ENCODE results near the gene EIF5AL1.

Gene EIF5AL1

GRCh38 chr10:79475877-79476276, 36.5 kb upstream of the EIF5AL1 start:
- H3K36me3 ChIP-seq = no peaks in the 10 kb centered on the region
- H3K9me3 ChIP-seq (ENCODE audit: severe bottlenecking) = peaks cover 5% of the 10 kb centered on the region
- no peak overlapping the region for H3K4me3 ChIP-seq (ENCODE audit: low read depth, low read length)
- TF ChIP-seq CTCF (IDR thresholded peaks at IDR 0.05; ENCODE audit: low read depth, low read length) = no peak
- no peaks in the 10 kb centered on the region for H3K27me3 ChIP-seq (ENCODE audit: insufficient read depth, low read depth, severe bottlenecking)
- DNase-seq = no peak
- H3K27ac ChIP-seq = no peak overlapping the region

- no peak overlapping the region for H3K4me3 ChIP-seq (ENCODE audit: low read depth, low read length)
- no peaks in the 10 kb centered on the region for H3K27me3 ChIP-seq (ENCODE audit: insufficient read depth, low read depth, severe bottlenecking)
- DNase-seq = no peak
- no peak for TF ChIP-seq CTCF (IDR thresholded peaks at IDR 0.05; ENCODE audit: low read depth, low read length)
- H3K9me3 ChIP-seq (ENCODE audit: severe bottlenecking) = peaks cover 6% of the 10 kb centered on the region
- H3K27ac ChIP-seq = no peak overlapping the region
- H3K36me3 ChIP-seq = no peaks in the 10 kb centered on the region
Observed at GRCh38 chr10:79476645-79477044, 35.7 kb upstream of the EIF5AL1 start.

- H3K27me3 ChIP-seq (ENCODE audit: insufficient read depth, low read depth, severe bottlenecking) = no peaks in the 10 kb centered on the region
- no peak for DNase-seq
- no peak overlapping the region for H3K4me3 ChIP-seq (ENCODE audit: low read depth, low read length)
Observed at GRCh38 chr10:79477456-79477855, 34.9 kb upstream of the EIF5AL1 start.

GRCh38 chr10:79479283-79479909, 32.9 kb upstream of the EIF5AL1 start:
- no peak for TF ChIP-seq CTCF (IDR thresholded peaks at IDR 0.05; ENCODE audit: low read depth, low read length)
- Histone ChIP-seq H3K4me3 (ENCODE audit: low read depth, low read length) (no peak overlapping the region), H3K27me3 (ENCODE audit: insufficient read depth, low read depth, severe bottlenecking) (no peaks in the 10 kb centered on the region), H3K9me3 (ENCODE audit: severe bottlenecking) (peaks cover 6% of the 10 kb centered on the region), H3K27ac (no peak overlapping the region), H3K36me3 (no peaks in the 10 kb centered on the region)
- no peak for DNase-seq

More at GRCh38 chr10:79477456-79477855, 34.9 kb upstream of the EIF5AL1 start:
- H3K9me3 ChIP-seq (ENCODE audit: severe bottlenecking) = peaks cover 6% of the 10 kb centered on the region
- no peaks in the 10 kb centered on the region for H3K36me3 ChIP-seq
- TF ChIP-seq CTCF (IDR thresholded peaks at IDR 0.05; ENCODE audit: low read depth, low read length) = no peak
- H3K27ac ChIP-seq = no peak overlapping the region

- Histone ChIP-seq H3K27me3 (ENCODE audit: insufficient read depth, low read depth, severe bottlenecking) (no peaks in the 10 kb centered on the region), H3K9me3 (ENCODE audit: severe bottlenecking) (peaks cover 6% of the 10 kb centered on the region), H3K27ac (no peak overlapping the region), H3K36me3 (no peaks in the 10 kb centered on the region), H3K4me3 (ENCODE audit: low read depth, low read length) (no peak overlapping the region)
- no peak for DNase-seq
- no peak for TF ChIP-seq CTCF (IDR thresholded peaks at IDR 0.05; ENCODE audit: low read depth, low read length)
Observed at GRCh38 chr10:79482304-79482703, 30.0 kb upstream of the EIF5AL1 start.

GRCh38 chr10:79482741-79483140, 29.6 kb upstream of the EIF5AL1 start:
- H3K9me3 ChIP-seq (ENCODE audit: severe bottlenecking) = peaks cover 6% of the 10 kb centered on the region
- DNase-seq = no peak
- no peaks in the 10 kb centered on the region for H3K27me3 ChIP-seq (ENCODE audit: insufficient read depth, low read depth, severe bottlenecking)
- no peak overlapping the region for H3K27ac ChIP-seq
- no peak for TF ChIP-seq CTCF (IDR thresholded peaks at IDR 0.05; ENCODE audit: low read depth, low read length)
- no peaks in the 10 kb centered on the region for H3K36me3 ChIP-seq
- no peak overlapping the region for H3K4me3 ChIP-seq (ENCODE audit: low read depth, low read length)
